ENCODE data around the gene SRRM2. TPM values are rescaled to one million over a fixed set of nuclear protein-coding genes. Genes with fewer than 3 reads are reported as not detected.

Gene SRRM2
- total RNA-seq, 2 experiments from 2014 or later = 1,187 to 1,199 TPM

DNA sequence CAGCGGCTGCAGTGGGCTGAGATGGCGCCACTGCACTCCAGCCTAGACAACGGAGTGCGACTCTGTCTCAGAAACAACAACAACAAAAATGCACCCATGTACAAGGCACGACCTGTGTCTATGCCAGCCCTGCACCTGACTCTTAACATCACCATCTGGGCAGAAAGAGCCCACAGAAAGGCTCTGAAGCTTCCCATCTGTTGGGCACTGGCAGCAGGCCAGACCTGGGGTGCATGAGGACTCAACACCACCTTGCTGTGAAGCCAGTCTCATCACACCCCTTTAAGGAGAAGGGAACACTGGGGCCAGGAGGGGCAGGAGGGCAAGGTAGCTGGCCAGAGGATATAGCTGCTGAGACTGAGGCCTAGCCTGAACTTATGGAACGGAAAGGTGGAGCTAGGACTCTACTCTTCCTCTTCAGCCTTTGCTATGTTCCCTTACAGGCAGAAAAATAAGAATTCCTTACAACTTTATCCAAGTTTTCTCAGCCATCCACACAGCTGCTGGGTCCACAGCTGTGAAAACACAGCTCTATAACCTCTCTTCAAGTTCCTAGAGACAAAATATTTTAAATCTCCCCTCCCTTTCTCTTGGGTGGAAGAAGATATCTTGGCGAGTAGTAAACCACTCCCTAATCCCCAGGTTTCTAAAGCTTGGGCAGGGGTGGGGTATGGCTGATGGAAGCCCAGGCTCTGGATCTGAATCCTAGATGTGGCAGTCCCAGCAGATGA lies 21.9 kb downstream of the SRRM2 start:
- Histone ChIP-seq H3K9me3 (ENCODE audit: control insufficient read depth in 1 of 2, insufficient read depth in 1 of 2, low read length in 2 of 2) (no peaks in the 10 kb centered on the region), H3K4me1 (ENCODE audit: insufficient read depth, low read length) (peaks cover 64% of the 10 kb centered on the region), H3K27ac (ENCODE audit: low read depth in 1 of 2, low read length in 2 of 2) (peak overlapping the region in 1 of 2 donors; percentile 11), H3K36me3 (ENCODE audit: insufficient read depth, low read length) (peaks cover 59% of the 10 kb centered on the region), H3K27me3 (ENCODE audit: control insufficient read depth in 1 of 2, insufficient read depth in 2 of 2, low read length in 2 of 2) (no peaks in the 10 kb centered on the region), H3K4me3 (ENCODE audit: low read length) (no peak overlapping the region)
- peak overlapping the region; percentile 30 for H3K27ac Mint-ChIP-seq
- POLR2A ChIA-PET = interaction anchor here (1.2 to 5.4 kb wide), 2 partner anchors 21 to 92 kb away, joined by 3 to 88 read pairs; partner anchors contain the start of genes KCTD5 and SRRM2
- TF ChIP-seq, protein P1, sequence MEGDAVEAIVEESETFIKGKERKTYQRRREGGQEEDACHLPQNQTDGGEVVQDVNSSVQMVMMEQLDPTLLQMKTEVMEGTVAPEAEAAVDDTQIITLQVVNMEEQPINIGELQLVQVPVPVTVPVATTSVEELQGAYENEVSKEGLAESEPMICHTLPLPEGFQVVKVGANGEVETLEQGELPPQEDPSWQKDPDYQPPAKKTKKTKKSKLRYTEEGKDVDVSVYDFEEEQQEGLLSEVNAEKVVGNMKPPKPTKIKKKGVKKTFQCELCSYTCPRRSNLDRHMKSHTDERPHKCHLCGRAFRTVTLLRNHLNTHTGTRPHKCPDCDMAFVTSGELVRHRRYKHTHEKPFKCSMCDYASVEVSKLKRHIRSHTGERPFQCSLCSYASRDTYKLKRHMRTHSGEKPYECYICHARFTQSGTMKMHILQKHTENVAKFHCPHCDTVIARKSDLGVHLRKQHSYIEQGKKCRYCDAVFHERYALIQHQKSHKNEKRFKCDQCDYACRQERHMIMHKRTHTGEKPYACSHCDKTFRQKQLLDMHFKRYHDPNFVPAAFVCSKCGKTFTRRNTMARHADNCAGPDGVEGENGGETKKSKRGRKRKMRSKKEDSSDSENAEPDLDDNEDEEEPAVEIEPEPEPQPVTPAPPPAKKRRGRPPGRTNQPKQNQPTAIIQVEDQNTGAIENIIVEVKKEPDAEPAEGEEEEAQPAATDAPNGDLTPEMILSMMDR (IDR thresholded peaks at IDR 0.05) = no peak
- H3K9me3 Mint-ChIP-seq = no peaks in the 10 kb centered on the region
- ATAC-seq (ENCODE audit: poor library complexity) (no peak), DNase-seq (no peak)
- H3K4me3 Mint-ChIP-seq = peak overlapping the region; percentile 34
- H3K4me1 Mint-ChIP-seq (ENCODE audit: low read depth) = peaks cover 46% of the 10 kb centered on the region
- H3K36me3 Mint-ChIP-seq (ENCODE audit: low read depth) = peaks cover 70% of the 10 kb centered on the region
- no peaks in the 10 kb centered on the region for H3K27me3 Mint-ChIP-seq
- intact Hi-C loops (cut with DNase I, micrococcal nuclease) = no loop called here
- CTCF ChIA-PET = interaction anchor here (1.0 to 1.2 kb wide), 2 partner anchors 20 to 94 kb away, joined by 3 read pairs; no protein-coding TSS in a partner anchor

DNA sequence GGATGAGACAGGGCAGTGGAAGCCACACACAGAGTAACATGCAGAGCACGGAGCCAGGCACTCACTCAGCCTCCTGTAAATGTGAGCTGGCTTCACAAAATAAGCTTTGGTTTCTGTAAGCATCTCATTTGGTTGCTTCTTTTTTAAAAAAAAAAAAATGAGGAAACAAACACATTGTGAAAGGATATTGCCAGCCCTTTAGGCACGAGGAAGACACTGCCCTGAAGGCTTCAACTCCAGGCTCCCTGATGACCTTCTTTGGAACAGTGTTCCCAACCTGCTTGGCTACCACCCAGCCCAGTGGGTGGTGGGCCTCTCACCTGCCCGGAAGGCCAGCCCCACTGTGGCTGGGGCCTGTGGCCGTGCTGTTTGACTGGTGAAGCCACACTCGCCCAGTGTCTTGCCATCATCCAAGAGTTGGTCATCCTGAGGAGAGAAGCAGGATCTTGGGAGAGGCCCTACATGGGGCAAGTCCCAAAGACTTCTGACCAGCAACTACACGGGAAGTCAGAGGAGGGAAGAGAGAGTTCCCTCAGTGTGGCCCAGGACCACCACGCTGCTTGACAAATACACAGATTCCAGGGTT lies 22.8 kb downstream of the SRRM2 start:
- Mint-ChIP-seq H3K36me3 (ENCODE audit: low read depth) (peaks cover 61% of the 10 kb centered on the region), H3K4me3 (peak overlapping the region; percentile 98), H3K9me3 (no peaks in the 10 kb centered on the region), H3K27ac (peak overlapping the region; percentile 100), H3K27me3 (no peaks in the 10 kb centered on the region), H3K4me1 (ENCODE audit: low read depth) (peaks cover 40% of the 10 kb centered on the region)
- ChIA-PET CTCF (no interaction called here), POLR2A (interaction anchor here (5.4 kb wide), 1 partner anchor 22 kb away, joined by 88 read pairs; the partner anchor contains the start of gene SRRM2)
- intact Hi-C loops (cut with DNase I, micrococcal nuclease) = loop anchor here in 1 of 2 experiments (5.0 kb wide), 1 partner anchor 92 kb away; no protein-coding TSS in a partner anchor
- no peaks in the 10 kb centered on the region for H3K9me3 ChIP-seq (ENCODE audit: control insufficient read depth in 1 of 2, insufficient read depth in 1 of 2, low read length in 2 of 2)
- no peaks in the 10 kb centered on the region for H3K27me3 ChIP-seq (ENCODE audit: control insufficient read depth in 1 of 2, insufficient read depth in 2 of 2, low read length in 2 of 2)
- no peak for ATAC-seq (ENCODE audit: poor library complexity)
- no peak overlapping the region for H3K4me3 ChIP-seq (ENCODE audit: low read length)
- peaks cover 63% of the 10 kb centered on the region for H3K4me1 ChIP-seq (ENCODE audit: insufficient read depth, low read length)
- DNase-seq = no peak
- TF ChIP-seq, protein P1 (IDR thresholded peaks at IDR 0.05) = no peak
- peaks cover 50% of the 10 kb centered on the region for H3K36me3 ChIP-seq (ENCODE audit: insufficient read depth, low read length)
- H3K27ac ChIP-seq (ENCODE audit: low read depth in 1 of 2, low read length in 2 of 2) = no peak overlapping the region

GRCh38 chr16:2775765-2776499 lies 23.5 kb downstream of the SRRM2 start:
- Histone ChIP-seq H3K27ac (ENCODE audit: low read depth in 1 of 2, low read length in 2 of 2) (no peak overlapping the region), H3K36me3 (ENCODE audit: insufficient read depth, low read length) (peaks cover 43% of the 10 kb centered on the region), H3K27me3 (ENCODE audit: control insufficient read depth in 1 of 2, insufficient read depth in 2 of 2, low read length in 2 of 2) (no peaks in the 10 kb centered on the region), H3K4me1 (ENCODE audit: insufficient read depth, low read length) (peaks cover 57% of the 10 kb centered on the region), H3K4me3 (ENCODE audit: low read length) (peak overlapping the region; percentile 62), H3K9me3 (ENCODE audit: control insufficient read depth in 1 of 2, insufficient read depth in 1 of 2, low read length in 2 of 2) (no peaks in the 10 kb centered on the region)
- peak overlapping the region; percentile 98 for H3K4me3 Mint-ChIP-seq
- H3K36me3 Mint-ChIP-seq (ENCODE audit: low read depth) = peaks cover 54% of the 10 kb centered on the region
- peaks cover 40% of the 10 kb centered on the region for H3K4me1 Mint-ChIP-seq (ENCODE audit: low read depth)
- H3K9me3 Mint-ChIP-seq = no peaks in the 10 kb centered on the region
- no peak for DNase-seq
- TF ChIP-seq, protein P1 (IDR thresholded peaks at IDR 0.05) = no peak
- POLR2A ChIA-PET = interaction anchor here (1.1 to 5.4 kb wide), 5 partner anchors 12 to 136 kb away, joined by 5 to 88 read pairs (median 11); partner anchors contain the start of genes FLYWCH1, FLYWCH2 and SRRM2
- H3K27ac Mint-ChIP-seq = peak overlapping the region; percentile 100
- no peaks in the 10 kb centered on the region for H3K27me3 Mint-ChIP-seq
- intact Hi-C loops (cut with DNase I, micrococcal nuclease) = loop anchor here (2.0 to 5.0 kb wide), 3 partner anchors 23 to 103 kb away; partner anchors contain the start of gene SRRM2 (in 1 of the 2)
- CTCF ChIA-PET = interaction anchor here (3.2 kb wide), 1 partner anchor 92 kb away, joined by 16 read pairs; no protein-coding TSS in a partner anchor
- no peak for ATAC-seq (ENCODE audit: poor library complexity)
